ENCODE data around the gene TSPAN9. TPM values are rescaled to one million over a fixed set of nuclear protein-coding genes. Genes with fewer than 3 reads are reported as not detected.

Gene TSPAN9
- total and polyA plus RNA-seq, 9 of the 15 experiments (the other 6 are each of a cell fraction or from before 2014, with no cell fraction given), result 0.23 to 2.1 (median 0.60) TPM; not detected in 2

DNA sequence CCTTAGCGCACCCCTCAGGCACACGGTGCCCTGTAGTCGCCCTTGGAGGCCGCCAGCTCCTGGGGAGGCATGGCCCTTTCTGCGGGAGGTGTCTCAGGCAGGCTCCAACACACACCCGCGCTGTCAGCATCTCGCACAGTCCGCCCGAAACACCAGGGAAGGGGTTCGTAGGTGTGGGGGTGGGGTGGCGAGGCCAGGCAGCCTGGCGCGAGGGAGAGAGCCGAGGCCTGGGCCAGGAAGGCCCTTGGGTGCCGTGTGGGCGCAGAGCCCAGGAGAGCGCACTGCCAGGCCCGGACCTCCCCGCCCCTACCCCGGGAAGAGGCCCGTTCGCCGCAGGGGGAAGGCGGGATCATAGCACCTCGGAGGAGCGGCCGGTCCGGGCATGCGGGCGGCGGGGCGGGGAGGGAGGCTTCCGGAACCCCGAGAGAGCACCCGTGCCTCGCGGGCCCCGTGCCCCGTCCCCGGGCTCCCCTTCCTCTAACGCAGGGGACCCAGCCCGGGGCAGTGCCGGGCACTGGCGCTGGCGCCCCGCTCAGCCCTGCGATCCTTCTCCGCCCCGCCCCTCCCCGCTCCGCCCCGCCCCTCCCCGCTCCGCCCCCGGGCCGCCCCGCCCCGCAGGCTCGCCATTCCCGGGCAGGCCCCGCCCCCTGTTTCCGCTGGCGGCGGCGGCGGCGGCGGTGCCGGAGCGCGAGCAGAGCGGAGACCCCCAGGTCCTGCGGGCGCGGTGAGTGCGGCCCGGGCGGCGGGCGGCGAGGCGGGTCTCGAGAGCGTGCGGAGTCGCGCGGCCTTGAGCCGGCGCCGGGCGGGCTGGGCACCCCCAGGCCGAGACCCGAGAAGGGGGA lies at the start of gene TSPAN9 (continued):
- TF ChIP-seq, protein P1, sequence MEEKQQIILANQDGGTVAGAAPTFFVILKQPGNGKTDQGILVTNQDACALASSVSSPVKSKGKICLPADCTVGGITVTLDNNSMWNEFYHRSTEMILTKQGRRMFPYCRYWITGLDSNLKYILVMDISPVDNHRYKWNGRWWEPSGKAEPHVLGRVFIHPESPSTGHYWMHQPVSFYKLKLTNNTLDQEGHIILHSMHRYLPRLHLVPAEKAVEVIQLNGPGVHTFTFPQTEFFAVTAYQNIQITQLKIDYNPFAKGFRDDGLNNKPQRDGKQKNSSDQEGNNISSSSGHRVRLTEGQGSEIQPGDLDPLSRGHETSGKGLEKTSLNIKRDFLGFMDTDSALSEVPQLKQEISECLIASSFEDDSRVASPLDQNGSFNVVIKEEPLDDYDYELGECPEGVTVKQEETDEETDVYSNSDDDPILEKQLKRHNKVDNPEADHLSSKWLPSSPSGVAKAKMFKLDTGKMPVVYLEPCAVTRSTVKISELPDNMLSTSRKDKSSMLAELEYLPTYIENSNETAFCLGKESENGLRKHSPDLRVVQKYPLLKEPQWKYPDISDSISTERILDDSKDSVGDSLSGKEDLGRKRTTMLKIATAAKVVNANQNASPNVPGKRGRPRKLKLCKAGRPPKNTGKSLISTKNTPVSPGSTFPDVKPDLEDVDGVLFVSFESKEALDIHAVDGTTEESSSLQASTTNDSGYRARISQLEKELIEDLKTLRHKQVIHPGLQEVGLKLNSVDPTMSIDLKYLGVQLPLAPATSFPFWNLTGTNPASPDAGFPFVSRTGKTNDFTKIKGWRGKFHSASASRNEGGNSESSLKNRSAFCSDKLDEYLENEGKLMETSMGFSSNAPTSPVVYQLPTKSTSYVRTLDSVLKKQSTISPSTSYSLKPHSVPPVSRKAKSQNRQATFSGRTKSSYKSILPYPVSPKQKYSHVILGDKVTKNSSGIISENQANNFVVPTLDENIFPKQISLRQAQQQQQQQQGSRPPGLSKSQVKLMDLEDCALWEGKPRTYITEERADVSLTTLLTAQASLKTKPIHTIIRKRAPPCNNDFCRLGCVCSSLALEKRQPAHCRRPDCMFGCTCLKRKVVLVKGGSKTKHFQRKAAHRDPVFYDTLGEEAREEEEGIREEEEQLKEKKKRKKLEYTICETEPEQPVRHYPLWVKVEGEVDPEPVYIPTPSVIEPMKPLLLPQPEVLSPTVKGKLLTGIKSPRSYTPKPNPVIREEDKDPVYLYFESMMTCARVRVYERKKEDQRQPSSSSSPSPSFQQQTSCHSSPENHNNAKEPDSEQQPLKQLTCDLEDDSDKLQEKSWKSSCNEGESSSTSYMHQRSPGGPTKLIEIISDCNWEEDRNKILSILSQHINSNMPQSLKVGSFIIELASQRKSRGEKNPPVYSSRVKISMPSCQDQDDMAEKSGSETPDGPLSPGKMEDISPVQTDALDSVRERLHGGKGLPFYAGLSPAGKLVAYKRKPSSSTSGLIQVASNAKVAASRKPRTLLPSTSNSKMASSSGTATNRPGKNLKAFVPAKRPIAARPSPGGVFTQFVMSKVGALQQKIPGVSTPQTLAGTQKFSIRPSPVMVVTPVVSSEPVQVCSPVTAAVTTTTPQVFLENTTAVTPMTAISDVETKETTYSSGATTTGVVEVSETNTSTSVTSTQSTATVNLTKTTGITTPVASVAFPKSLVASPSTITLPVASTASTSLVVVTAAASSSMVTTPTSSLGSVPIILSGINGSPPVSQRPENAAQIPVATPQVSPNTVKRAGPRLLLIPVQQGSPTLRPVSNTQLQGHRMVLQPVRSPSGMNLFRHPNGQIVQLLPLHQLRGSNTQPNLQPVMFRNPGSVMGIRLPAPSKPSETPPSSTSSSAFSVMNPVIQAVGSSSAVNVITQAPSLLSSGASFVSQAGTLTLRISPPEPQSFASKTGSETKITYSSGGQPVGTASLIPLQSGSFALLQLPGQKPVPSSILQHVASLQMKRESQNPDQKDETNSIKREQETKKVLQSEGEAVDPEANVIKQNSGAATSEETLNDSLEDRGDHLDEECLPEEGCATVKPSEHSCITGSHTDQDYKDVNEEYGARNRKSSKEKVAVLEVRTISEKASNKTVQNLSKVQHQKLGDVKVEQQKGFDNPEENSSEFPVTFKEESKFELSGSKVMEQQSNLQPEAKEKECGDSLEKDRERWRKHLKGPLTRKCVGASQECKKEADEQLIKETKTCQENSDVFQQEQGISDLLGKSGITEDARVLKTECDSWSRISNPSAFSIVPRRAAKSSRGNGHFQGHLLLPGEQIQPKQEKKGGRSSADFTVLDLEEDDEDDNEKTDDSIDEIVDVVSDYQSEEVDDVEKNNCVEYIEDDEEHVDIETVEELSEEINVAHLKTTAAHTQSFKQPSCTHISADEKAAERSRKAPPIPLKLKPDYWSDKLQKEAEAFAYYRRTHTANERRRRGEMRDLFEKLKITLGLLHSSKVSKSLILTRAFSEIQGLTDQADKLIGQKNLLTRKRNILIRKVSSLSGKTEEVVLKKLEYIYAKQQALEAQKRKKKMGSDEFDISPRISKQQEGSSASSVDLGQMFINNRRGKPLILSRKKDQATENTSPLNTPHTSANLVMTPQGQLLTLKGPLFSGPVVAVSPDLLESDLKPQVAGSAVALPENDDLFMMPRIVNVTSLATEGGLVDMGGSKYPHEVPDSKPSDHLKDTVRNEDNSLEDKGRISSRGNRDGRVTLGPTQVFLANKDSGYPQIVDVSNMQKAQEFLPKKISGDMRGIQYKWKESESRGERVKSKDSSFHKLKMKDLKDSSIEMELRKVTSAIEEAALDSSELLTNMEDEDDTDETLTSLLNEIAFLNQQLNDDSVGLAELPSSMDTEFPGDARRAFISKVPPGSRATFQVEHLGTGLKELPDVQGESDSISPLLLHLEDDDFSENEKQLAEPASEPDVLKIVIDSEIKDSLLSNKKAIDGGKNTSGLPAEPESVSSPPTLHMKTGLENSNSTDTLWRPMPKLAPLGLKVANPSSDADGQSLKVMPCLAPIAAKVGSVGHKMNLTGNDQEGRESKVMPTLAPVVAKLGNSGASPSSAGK (IDR thresholded peaks at IDR 0.05), result peak; percentile 48; the same call in 1 of the 2 replicates
- TF ChIP-seq ZNF274 (IDR thresholded peaks at IDR 0.05; ENCODE audit: borderline replicate concordance, low read depth, low read length), result no peak
- TF ChIP-seq DIDO1 (tag; IDR thresholded peaks at IDR 0.05; ENCODE audit: low read depth), result no peak
- TF ChIP-seq SRF (CRISPR knock-in tag; IDR thresholded peaks at IDR 0.05), result no peak
- TF ChIP-seq CBX8 (IDR thresholded peaks at IDR 0.05; ENCODE audit: borderline replicate concordance, extremely low read depth, low read depth, low read length, poor library complexity, severe bottlenecking), result no peak
- TF ChIP-seq ZNF232 (CRISPR knock-in tag; IDR thresholded peaks at IDR 0.05), result no peak
- TF ChIP-seq LCOR (CRISPR knock-in tag; IDR thresholded peaks at IDR 0.05), result no peak
- TF ChIP-seq FOXP1 (CRISPR knock-in tag; IDR thresholded peaks at IDR 0.05), result no peak
- TF ChIP-seq KLF13 (tag; IDR thresholded peaks at IDR 0.05; ENCODE audit: borderline replicate concordance, low read depth), result no peak
- TF ChIP-seq RAD51 (IDR thresholded peaks at IDR 0.05; ENCODE audit: borderline replicate concordance, low read depth), result no peak
- no peak for TF ChIP-seq MCM2 (IDR thresholded peaks at IDR 0.05; ENCODE audit: low read depth)
- 0 out of 4 replicates have a peak, but pooled peaks of 1 of the 2 experiments have one; percentile 24 for TF ChIP-seq NRF1 (conservative IDR thresholded peaks at IDR 0.05 in 1 of 2, IDR thresholded peaks at IDR 0.05 in 1 of 2)
- TF ChIP-seq E2F3 (CRISPR knock-in tag; IDR thresholded peaks at IDR 0.05), result no peak
- TF ChIP-seq MCM7 (IDR thresholded peaks at IDR 0.05), result no peak
- 0 out of 2 replicates have a peak, but pooled peaks have one; percentile 8 for TF ChIP-seq POLR2G (IDR thresholded peaks at IDR 0.05; ENCODE audit: low read depth, low read length)

Data from K562 (cell line).